CD14-positive monocyte (primary cell): ENCODE measurements around the gene COMT. TPM values are rescaled to one million over a fixed set of nuclear protein-coding genes. Genes with fewer than 3 reads are reported as not detected.

Experiments used
- DNase-seq, 3 donors: peaks; one replicate each; pipeline ENCODE4 v3.0.0-alpha.2; 2011 to 2022
- H2AFZ ChIP-seq: 2 replicates; pipeline ENCODE4 v1.6.0; 2012; ENCODE audit warnings: mild to moderate bottlenecking, low read depth, low read length, inconsistent platforms; ENCODE audit not compliant: insufficient read depth, poor library complexity, severe bottlenecking
- H3K27ac ChIP-seq, 2 donors: 1 replicate in 1 of 2; 2 replicates in 1 of 2; pipeline ENCODE4 v1.5.1; 2012 to 2013; ENCODE audit warnings: low read length in 2 of 2, control low read depth in 1 of 2, inconsistent platforms in 1 of 2, low read depth in 1 of 2, mild to moderate bottlenecking in 1 of 2
- H3K27me3 ChIP-seq, 2 donors: one replicate each; pipeline versions ENCODE4 v1.6.0 to v1.6.1; 2011 to 2013; ENCODE audit warnings: low read length in 2 of 2; ENCODE audit not compliant: control insufficient read depth in 2 of 2, insufficient read depth in 2 of 2
- H3K36me3 ChIP-seq, 2 donors: replicated peaks in 1 of 2; 1 replicate in 1 of 2; 2 replicates in 1 of 2; pipeline versions ENCODE4 v1.5.1 to v1.6.1; 2012 to 2013; ENCODE audit warnings: low read length in 2 of 2, control low read depth in 1 of 2, inconsistent platforms in 1 of 2, mild to moderate bottlenecking in 1 of 2; ENCODE audit not compliant: insufficient read depth in 2 of 2, control insufficient read depth in 1 of 2
- H3K4me1 ChIP-seq, 2 donors: 1 replicate in 1 of 2; 2 replicates in 1 of 2; pipeline versions ENCODE4 v1.5.1 to v1.6.1; 2012 to 2013; ENCODE audit warnings: low read length in 2 of 2, control low read depth in 1 of 2, inconsistent platforms in 1 of 2, mild to moderate bottlenecking in 1 of 2, moderate library complexity in 1 of 2; ENCODE audit not compliant: insufficient read depth in 2 of 2, control insufficient read depth in 1 of 2
- H3K4me2 ChIP-seq: replicated peaks from 2 replicates; pipeline ENCODE3; 2012; ENCODE audit warnings: low read length, moderate library complexity, mild to moderate bottlenecking; ENCODE audit not compliant: poor library complexity, severe bottlenecking; ENCODE audit errors: extremely low read depth
- H3K4me3 ChIP-seq, 3 experiments: fragments of 200-600 bp in 1 of 3; sonication (generic) in 1 of 3; replicated peaks in 1 of 3; 1 replicate in 2 of 3; 2 replicates in 1 of 3; pipeline ENCODE4 v1.5.1; 2011 to 2013; ENCODE audit warnings: low read length in 3 of 3, mild to moderate bottlenecking in 3 of 3, control low read depth in 2 of 3, low read depth in 2 of 3, inconsistent platforms in 1 of 3, moderate library complexity in 1 of 3
- H3K79me2 ChIP-seq: 2 replicates; pipeline ENCODE4 v1.6.0; 2012; ENCODE audit warnings: mild to moderate bottlenecking, control low read depth, inconsistent platforms, low read length, moderate library complexity; ENCODE audit not compliant: insufficient read depth
- H3K9ac ChIP-seq: 2 replicates; pipeline ENCODE4 v1.6.0; 2017; ENCODE audit warnings: low read length, mild to moderate bottlenecking; ENCODE audit not compliant: insufficient read depth, poor library complexity, severe bottlenecking
- H3K9me3 ChIP-seq, 2 donors: replicated peaks in 1 of 2; 1 replicate in 1 of 2; 2 replicates in 1 of 2; pipeline versions ENCODE4 v1.5.1 to v1.6.1; 2012 to 2013; ENCODE audit warnings: low read length in 2 of 2, control low read depth in 1 of 2; ENCODE audit not compliant: control insufficient read depth in 1 of 2, insufficient read depth in 1 of 2
- H4K20me1 ChIP-seq: 2 replicates; pipeline ENCODE4 v1.6.0; 2012; ENCODE audit warnings: mild to moderate bottlenecking, low read length, control low read depth, moderate library complexity; ENCODE audit not compliant: insufficient read depth
- H3K27ac Mint-ChIP-seq, 7 donors: one replicate each; pipeline ENCODE4 v1.8.0; 2020; ENCODE audit warnings: mild to moderate bottlenecking in 7 of 7, mixed read lengths in 7 of 7, moderate library complexity in 6 of 7, inconsistent platforms in 2 of 7
- H3K27me3 Mint-ChIP-seq, 3 donors: one replicate each; pipeline ENCODE4 v1.8.0; 2021 to 2022; ENCODE audit warnings: low read depth in 3 of 3, mild to moderate bottlenecking in 3 of 3, mixed read lengths in 3 of 3, moderate library complexity in 3 of 3, inconsistent platforms in 1 of 3
- H3K36me3 Mint-ChIP-seq, 2 donors: one replicate each; pipeline ENCODE4 v1.8.0; 2020; ENCODE audit warnings: mixed read lengths in 2 of 2, inconsistent platforms in 1 of 2, mild to moderate bottlenecking in 1 of 2
- H3K4me1 Mint-ChIP-seq: one replicate; pipeline ENCODE4 v1.8.0; 2020; ENCODE audit warnings: mild to moderate bottlenecking, mixed read lengths
- H3K4me3 Mint-ChIP-seq, 2 donors: one replicate each; pipeline ENCODE4 v1.8.0; 2020; ENCODE audit warnings: mild to moderate bottlenecking in 2 of 2, mixed read lengths in 2 of 2, moderate library complexity in 1 of 2
- H3K9me3 Mint-ChIP-seq, 7 donors: one replicate each; pipeline ENCODE4 v1.8.0; 2020 to 2022; ENCODE audit warnings: mixed read lengths in 7 of 7, mild to moderate bottlenecking in 6 of 7, moderate library complexity in 6 of 7, inconsistent platforms in 2 of 7
- WGBS: methylation state at CpG from one replicate; pipeline ENCODE4 v1.1.5; 2013; ENCODE audit warnings: missing lambda C conversion rate; ENCODE audit not compliant: insufficient coverage; 5-methylcytosine and 5-hydroxymethylcytosine counted together
- intact Hi-C, 2 donors: fragments of 100-400 bp; cut with micrococcal nuclease; formaldehyde crosslinking; loops; one replicate each; pipeline versions ENCODE4 v1.15.0 to v1.15.1; 2023
- polyA plus RNA-seq, 3 donors: library from polyadenylated mRNA; depleted of rRNA in 1 of 3; unstranded in 2 of 3; stranded (reverse) in 1 of 3; fragments of 300-500 nt in 2 of 3; fragments of >200 nt in 1 of 3; fragmentation: Illumina TruSeq in 2 of 3; gene quantifications; 1 replicate in 2 of 3; 2 replicates in 1 of 3; pipeline ENCODE4 v1.2.3, GENCODE V29; 2012 to 2021
- TF ChIP-seq, protein P1 (sequence below): fragments of 200-600 bp; IDR thresholded peaks from one replicate; pipeline ENCODE4 v1.8.0; 2022; ENCODE audit warnings: antibody characterized with exemption, mild to moderate bottlenecking

Gene COMT
- polyA plus RNA-seq, 3 donors, result 314 to 400 (median 329) TPM

DNA sequence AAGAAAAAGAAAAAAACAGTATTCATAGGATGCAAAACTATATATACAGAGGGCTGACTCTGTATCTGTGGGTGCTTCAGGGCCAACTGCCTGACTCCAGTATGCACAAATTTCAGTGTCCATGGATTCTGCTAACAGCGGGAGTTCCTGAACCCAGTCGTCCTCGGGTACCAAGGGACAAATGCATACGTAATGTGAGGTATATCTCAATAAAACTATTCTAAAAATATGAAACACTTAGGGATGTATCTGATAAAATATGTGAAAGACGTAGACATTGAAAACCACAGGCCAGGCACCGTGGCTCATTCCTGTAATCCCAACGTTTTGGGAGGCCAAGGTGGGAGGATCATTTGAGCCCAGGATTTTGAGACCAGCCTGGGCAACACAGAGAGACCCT is 13.9 kb upstream of the COMT start:
- Histone ChIP-seq H3K27me3 (no peaks in the 10 kb centered on the region), H3K27ac (no peak overlapping the region), H3K4me2 (no peak overlapping the region), H3K4me1 (peaks cover 17 to 28% of the 10 kb centered on the region in 2 donors), H3K9me3 (no peaks in the 10 kb centered on the region), H3K79me2 (peaks cover 7% of the 10 kb centered on the region), H3K9ac (no peak overlapping the region), H2AFZ (no peak overlapping the region), H4K20me1 (peaks cover 8% of the 10 kb centered on the region), H3K36me3 (peaks cover 11 to 39% of the 10 kb centered on the region in 2 donors), H3K4me3 (no peak overlapping the region)
- no peaks in the 10 kb centered on the region for H3K9me3 Mint-ChIP-seq
- peaks cover 39 to 47% of the 10 kb centered on the region in 2 donors for H3K36me3 Mint-ChIP-seq
- no peak overlapping the region for H3K4me3 Mint-ChIP-seq
- H3K27ac Mint-ChIP-seq, result no peak overlapping the region
- peaks cover 23% of the 10 kb centered on the region for H3K4me1 Mint-ChIP-seq
- peaks cover 0 to 2% (median 0%) of the 10 kb centered on the region in 3 donors for H3K27me3 Mint-ChIP-seq
- DNase-seq, result no peak
- 94% methylated on average over 3 of the region's 7 CpGs for WGBS
- intact Hi-C loops, result no loop called here
- TF ChIP-seq, protein P1, sequence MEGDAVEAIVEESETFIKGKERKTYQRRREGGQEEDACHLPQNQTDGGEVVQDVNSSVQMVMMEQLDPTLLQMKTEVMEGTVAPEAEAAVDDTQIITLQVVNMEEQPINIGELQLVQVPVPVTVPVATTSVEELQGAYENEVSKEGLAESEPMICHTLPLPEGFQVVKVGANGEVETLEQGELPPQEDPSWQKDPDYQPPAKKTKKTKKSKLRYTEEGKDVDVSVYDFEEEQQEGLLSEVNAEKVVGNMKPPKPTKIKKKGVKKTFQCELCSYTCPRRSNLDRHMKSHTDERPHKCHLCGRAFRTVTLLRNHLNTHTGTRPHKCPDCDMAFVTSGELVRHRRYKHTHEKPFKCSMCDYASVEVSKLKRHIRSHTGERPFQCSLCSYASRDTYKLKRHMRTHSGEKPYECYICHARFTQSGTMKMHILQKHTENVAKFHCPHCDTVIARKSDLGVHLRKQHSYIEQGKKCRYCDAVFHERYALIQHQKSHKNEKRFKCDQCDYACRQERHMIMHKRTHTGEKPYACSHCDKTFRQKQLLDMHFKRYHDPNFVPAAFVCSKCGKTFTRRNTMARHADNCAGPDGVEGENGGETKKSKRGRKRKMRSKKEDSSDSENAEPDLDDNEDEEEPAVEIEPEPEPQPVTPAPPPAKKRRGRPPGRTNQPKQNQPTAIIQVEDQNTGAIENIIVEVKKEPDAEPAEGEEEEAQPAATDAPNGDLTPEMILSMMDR, result no peak

DNA sequence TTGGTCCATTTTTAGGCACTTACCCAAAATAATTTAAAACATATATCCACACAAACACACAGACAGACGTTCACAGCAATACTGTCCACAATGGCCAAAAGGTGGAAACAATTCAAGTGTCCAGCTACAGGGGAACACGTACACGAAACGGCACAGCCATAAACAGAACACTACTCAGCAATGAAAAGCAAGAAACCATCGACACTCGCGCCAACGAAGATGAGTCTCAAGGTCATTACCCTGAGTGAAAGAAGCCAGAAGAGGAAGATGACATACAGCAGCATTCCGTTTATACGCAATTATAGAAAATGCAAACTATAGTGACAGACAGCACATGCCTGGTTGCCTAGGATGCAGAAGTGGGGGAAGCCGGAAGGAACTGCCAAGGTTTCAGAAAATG is 13.4 kb upstream of the COMT start:
- Histone ChIP-seq H3K79me2 (peaks cover 7% of the 10 kb centered on the region), H3K4me2 (no peak overlapping the region), H3K4me1 (peaks cover 22 to 33% of the 10 kb centered on the region in 2 donors), H2AFZ (no peak overlapping the region), H3K9ac (no peak overlapping the region), H3K9me3 (no peaks in the 10 kb centered on the region), H3K27ac (peak overlapping the region; percentile 20 to 65), H3K27me3 (no peaks in the 10 kb centered on the region), H3K36me3 (peaks cover 11 to 34% of the 10 kb centered on the region in 2 donors), H4K20me1 (peaks cover 8% of the 10 kb centered on the region), H3K4me3 (no peak overlapping the region)
- Mint-ChIP-seq H3K4me3 (no peak overlapping the region), H3K9me3 (no peaks in the 10 kb centered on the region), H3K36me3 (peaks cover 35 to 42% of the 10 kb centered on the region in 2 donors), H3K27ac (peak overlapping the region; percentile 2 to 89 (median 70)), H3K4me1 (peaks cover 28% of the 10 kb centered on the region), H3K27me3 (peaks cover 0 to 2% (median 0%) of the 10 kb centered on the region in 3 donors)
- DNase-seq, result peak in 1 of 3 donors; percentile 15
- intact Hi-C loops, result no loop called here
- TF ChIP-seq, protein P1, result no peak
- WGBS, result 92% methylated on average over 1 of the region's 11 CpGs
